Stomach (tissue), 4 donors: Measurements from ENCODE around the gene SPATA31A3.
"Not testable (repeated sequence)": the region's sequence is repeated elsewhere in the genome, so short reads cannot be mapped to it uniquely, and the experiment has no call there.

Experiments used
- POLR2A ChIP-seq, 4 donors: fragments of 450-650 bp; IDR thresholded peaks; one replicate each; pipeline ENCODE4 v1.6.1; 2016; ENCODE audit warnings: antibody characterized with exemption in 4 of 4, control low read depth in 2 of 4, mild to moderate bottlenecking in 1 of 4, moderate library complexity in 1 of 4
- TF ChIP-seq, protein P1 (sequence below), 7 experiments: fragments of 450-650 bp in 4 of 7; fragments of 200-600 bp in 3 of 7; sonication (generic) in 3 of 7; IDR thresholded peaks; one replicate each; pipeline ENCODE4 v1.5.1; 2016 to 2019; ENCODE audit warnings: antibody characterized with exemption in 7 of 7, control low read depth in 2 of 7, mild to moderate bottlenecking in 1 of 7

DNA sequence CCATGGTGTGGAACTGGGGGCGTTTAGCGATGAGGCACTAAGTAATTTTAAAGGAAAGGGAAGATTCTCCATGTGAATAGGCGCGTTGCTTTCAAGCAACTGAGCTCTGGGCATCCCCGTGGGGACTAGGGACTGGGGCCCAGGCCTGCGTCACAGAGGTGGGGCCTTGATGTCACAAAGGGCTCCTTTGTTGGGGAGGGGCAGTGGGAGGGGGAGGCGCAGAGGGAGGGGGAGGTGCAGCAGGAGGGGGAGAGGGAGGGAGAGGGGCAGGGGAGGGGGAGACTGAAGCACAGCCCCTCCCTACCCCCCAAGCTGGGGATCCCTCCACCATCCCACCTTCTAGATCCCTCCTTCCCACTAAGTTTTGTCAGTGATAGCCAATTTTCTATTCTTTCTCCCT, at the start of gene SPATA31A3:
- TF ChIP-seq, protein P1, sequence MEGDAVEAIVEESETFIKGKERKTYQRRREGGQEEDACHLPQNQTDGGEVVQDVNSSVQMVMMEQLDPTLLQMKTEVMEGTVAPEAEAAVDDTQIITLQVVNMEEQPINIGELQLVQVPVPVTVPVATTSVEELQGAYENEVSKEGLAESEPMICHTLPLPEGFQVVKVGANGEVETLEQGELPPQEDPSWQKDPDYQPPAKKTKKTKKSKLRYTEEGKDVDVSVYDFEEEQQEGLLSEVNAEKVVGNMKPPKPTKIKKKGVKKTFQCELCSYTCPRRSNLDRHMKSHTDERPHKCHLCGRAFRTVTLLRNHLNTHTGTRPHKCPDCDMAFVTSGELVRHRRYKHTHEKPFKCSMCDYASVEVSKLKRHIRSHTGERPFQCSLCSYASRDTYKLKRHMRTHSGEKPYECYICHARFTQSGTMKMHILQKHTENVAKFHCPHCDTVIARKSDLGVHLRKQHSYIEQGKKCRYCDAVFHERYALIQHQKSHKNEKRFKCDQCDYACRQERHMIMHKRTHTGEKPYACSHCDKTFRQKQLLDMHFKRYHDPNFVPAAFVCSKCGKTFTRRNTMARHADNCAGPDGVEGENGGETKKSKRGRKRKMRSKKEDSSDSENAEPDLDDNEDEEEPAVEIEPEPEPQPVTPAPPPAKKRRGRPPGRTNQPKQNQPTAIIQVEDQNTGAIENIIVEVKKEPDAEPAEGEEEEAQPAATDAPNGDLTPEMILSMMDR (IDR thresholded peaks at IDR 0.05): not testable (repeated sequence)
- TF ChIP-seq POLR2A (IDR thresholded peaks at IDR 0.05): not testable (repeated sequence)
